Adrenal gland (tissue), 5 donors: ENCODE measurements around the gene TTC33.

Experiments used
- CTCF ChIP-seq, 6 experiments: fragments of 450-650 bp in 4 of 6; fragments of 200-600 bp in 2 of 6; sonication (generic) in 1 of 6; IDR thresholded peaks; 1 replicate in 5 of 6; 2 replicates in 1 of 6; pipeline versions ENCODE4 v1.5.1 to v1.8.0; 2016 to 2021; ENCODE audit warnings: antibody characterized with exemption in 6 of 6, mild to moderate bottlenecking in 2 of 6, moderate library complexity in 1 of 6
- POLR2A ChIP-seq, 2 donors: fragments of 450-650 bp; IDR thresholded peaks; one replicate each; pipeline ENCODE4 v1.6.1; 2017; ENCODE audit warnings: antibody characterized with exemption in 2 of 2, mild to moderate bottlenecking in 2 of 2, moderate library complexity in 1 of 2
- donor health status: DM: no; HTN: no; CAD: no.

- TF ChIP-seq CTCF (IDR thresholded peaks at IDR 0.05) (no peak), POLR2A (IDR thresholded peaks at IDR 0.05) (peak; percentile 83 to 86)
These were observed 75.7 kb downstream of the TTC33 start, which contains the start of gene PTGER4 for GRCh38 chr5:40679913-40680681.
